DOHH2 (cell line): ENCODE results near the gene EFCAB5.
"Not testable (repeated sequence)": the region's sequence is repeated elsewhere in the genome, so short reads cannot be mapped to it uniquely, and the experiment has no call there.

Experiments used
- H3F3A ChIP-seq: fragments of 200-600 bp; sonication (generic), shearing (Covaris generic); 2 replicates; pipeline ENCODE4 v1.6.0; 2016; ENCODE audit warnings: antibody characterized with exemption, mild to moderate bottlenecking; ENCODE audit not compliant: control insufficient read depth, insufficient read depth
- H3K27ac ChIP-seq: fragments of 200-600 bp; sonication (generic); 2 replicates; pipeline ENCODE4 v1.5.1; 2014; ENCODE audit warnings: low read depth, mild to moderate bottlenecking, low read length, moderate library complexity
- H3K27me3 ChIP-seq: fragments of 200-600 bp; sonication (generic); 2 replicates; pipeline ENCODE4 v1.6.1; 2014; ENCODE audit warnings: mild to moderate bottlenecking, low read length, mixed read lengths; ENCODE audit not compliant: control insufficient read depth
- H3K36me3 ChIP-seq: fragments of 200-600 bp; sonication (generic); 2 replicates; pipeline ENCODE4 v1.6.1; 2014; ENCODE audit warnings: mild to moderate bottlenecking, low read length, moderate library complexity, mixed read lengths; ENCODE audit not compliant: control insufficient read depth
- H3K4me1 ChIP-seq: fragments of 200-600 bp; sonication (generic); 2 replicates; pipeline ENCODE4 v1.6.1; 2014; ENCODE audit warnings: mild to moderate bottlenecking, low read length, mixed read lengths; ENCODE audit not compliant: control insufficient read depth
- H3K4me2 ChIP-seq: fragments of 200-600 bp; sonication (generic); 2 replicates; pipeline ENCODE4 v1.6.0; 2014; ENCODE audit warnings: mild to moderate bottlenecking, low read length, moderate library complexity
- H3K4me3 ChIP-seq: fragments of 200-600 bp; sonication (generic); 2 replicates; pipeline ENCODE4 v1.5.1; 2014; ENCODE audit warnings: mild to moderate bottlenecking, low read length, mixed read lengths
- H3K79me2 ChIP-seq: fragments of 200-600 bp; sonication (generic); 2 replicates; pipeline ENCODE4 v1.6.1; 2014; ENCODE audit warnings: mild to moderate bottlenecking, low read length, mixed read lengths; ENCODE audit not compliant: control insufficient read depth
- H3K9me2 ChIP-seq: fragments of 200-600 bp; sonication (generic); replicated peaks from 2 replicates; pipeline ENCODE4 v1.6.1; 2014; ENCODE audit warnings: mild to moderate bottlenecking, low read length, mixed read lengths; ENCODE audit not compliant: control insufficient read depth
- H3K9me3 ChIP-seq: fragments of 200-600 bp; sonication (generic); 2 replicates; pipeline ENCODE4 v1.6.1; 2014; ENCODE audit warnings: antibody characterized with exemption, low read length, mixed read lengths; ENCODE audit not compliant: control insufficient read depth, insufficient read depth
- H4K20me1 ChIP-seq: fragments of 200-600 bp; sonication (generic); 2 replicates; pipeline ENCODE4 v1.6.0; 2014; ENCODE audit warnings: low read depth, mild to moderate bottlenecking, antibody characterized with exemption, low read length, moderate library complexity; ENCODE audit not compliant: control insufficient read depth, insufficient read depth
- CTCF ChIP-seq: fragments of 200-600 bp; sonication (generic); IDR thresholded peaks from one replicate; pipeline ENCODE4 v1.5.1; 2014; ENCODE audit warnings: antibody characterized with exemption, mild to moderate bottlenecking, low read depth, low read length; ENCODE audit not compliant: poor library complexity, severe bottlenecking
- EZH2phosphoT487 ChIP-seq: fragments of 200-600 bp; sonication (generic); IDR thresholded peaks from 2 replicates; pipeline ENCODE4 v1.6.1; 2017; ENCODE audit warnings: borderline replicate concordance, mild to moderate bottlenecking, antibody characterized with exemption, low read length, moderate library complexity, mixed read lengths

The EFCAB5 gene

GRCh38 chr17:29941334-29941733, at the start of gene EFCAB5:
Gene EFCAB5 (plus strand): TSS chr17:29941634. CDS start chr17:29941797, 163 bp downstream.
- Histone ChIP-seq H3K9me3 (no peaks in the 10 kb centered on the region), H4K20me1 (no peaks in the 10 kb centered on the region), H3K4me1 (peaks cover 3% of the 10 kb centered on the region; the same call in 1 of the 2 replicates), H3K4me2 (no peak within 1 kb of the TSS), H3K79me2 (no peaks in the 10 kb centered on the region), H3K9me2 (no peaks in the 10 kb centered on the region), H3K27ac (no peak within 1 kb of the TSS), H3F3A (no peaks in the 10 kb centered on the region), H3K27me3 (no peaks in the 10 kb centered on the region), H3K36me3 (no peaks in the 10 kb centered on the region), H3K4me3 (no peak within 1 kb of the TSS)
- TF ChIP-seq EZH2phosphoT487 (no peak), CTCF (no peak)

GRCh38 chr17:29892201-29892600, 49.2 kb upstream of the EFCAB5 start:
- no peaks in the 10 kb centered on the region for H3K9me3 ChIP-seq
- no peaks in the 10 kb centered on the region for H3K36me3 ChIP-seq
- no peaks in the 10 kb centered on the region for H4K20me1 ChIP-seq
- no peak for TF ChIP-seq EZH2phosphoT487
- TF ChIP-seq CTCF: no peak
- H3K4me1 ChIP-seq: no peaks in the 10 kb centered on the region
- no peak overlapping the region for H3K27ac ChIP-seq
- no peak overlapping the region for H3K4me3 ChIP-seq
- peaks cover 70% of the 10 kb centered on the region for H3K79me2 ChIP-seq
- H3F3A ChIP-seq: 0 out of 2 replicates have a peak, but pooled peaks cover 3% of the 10 kb centered on the region
- H3K27me3 ChIP-seq: no peaks in the 10 kb centered on the region
- H3K4me2 ChIP-seq: no peak overlapping the region
- H3K9me2 ChIP-seq: no peaks in the 10 kb centered on the region

GRCh38 chr17:29897136-29897535, 44.3 kb upstream of the EFCAB5 start:
- H3K9me2 ChIP-seq, H3K27ac ChIP-seq, H4K20me1 ChIP-seq, H3K4me3 ChIP-seq, H3F3A ChIP-seq, H3K27me3 ChIP-seq, H3K4me2 ChIP-seq, H3K4me1 ChIP-seq, H3K9me3 ChIP-seq, H3K36me3 ChIP-seq: not testable (repeated sequence)
- H3K79me2 ChIP-seq: peaks cover 40% of the 10 kb centered on the region

GRCh38 chr17:29903471-29903870, 38.0 kb upstream of the EFCAB5 start:
- H3K4me3 ChIP-seq: no peak overlapping the region

More at GRCh38 chr17:29903471-29903870, 38.0 kb upstream of the EFCAB5 start:
- TF ChIP-seq EZH2phosphoT487 (no peak), CTCF (no peak)
- Histone ChIP-seq H3K4me1 (peaks cover 3% of the 10 kb centered on the region; the same call in 1 of the 2 replicates), H3F3A (no peaks in the 10 kb centered on the region), H3K27ac (no peak overlapping the region), H3K9me2 (no peaks in the 10 kb centered on the region), H3K79me2 (peaks cover 72% of the 10 kb centered on the region), H3K4me2 (no peak overlapping the region), H3K27me3 (no peaks in the 10 kb centered on the region), H3K9me3 (peaks cover 24% of the 10 kb centered on the region), H4K20me1 (no peaks in the 10 kb centered on the region), H3K36me3 (peaks cover 15% of the 10 kb centered on the region; the same call in 1 of the 2 replicates)
